Heart left ventricle (tissue), 16 donors: ENCODE measurements around the gene EID2B. TPM values are rescaled to one million over a fixed set of nuclear protein-coding genes. Genes with fewer than 3 reads are reported as not detected.

Source experiments
- ATAC-seq, 4 donors: fragments of 200-7000 bp; cut with Tn5 transposase; one replicate each; pipeline ENCODE4 v1.9.1; 2020 to 2022; ENCODE audit warnings: moderate library complexity in 4 of 4, mild to moderate bottlenecking in 3 of 4, moderate number of reproducible peaks in 1 of 4
- DNase-seq, 5 donors: peaks; one replicate each; pipeline ENCODE4 v3.0.0-alpha.2; 2020
- H3K27ac ChIP-seq, 12 donors: fragments of 200-600 bp; sonication (generic) in 4 of 12; one replicate each; pipeline versions ENCODE4 v1.5.0 to v1.8.0; 2016 to 2022; ENCODE audit warnings: mild to moderate bottlenecking in 2 of 12
- H3K27me3 ChIP-seq, 9 donors: fragments of 200-600 bp; sonication (generic) in 2 of 9; one replicate each; pipeline versions ENCODE4 v1.5.1 to v1.8.0; 2016 to 2022; ENCODE audit warnings: mild to moderate bottlenecking in 3 of 9
- H3K36me3 ChIP-seq, 9 donors: fragments of 200-600 bp; sonication (generic) in 2 of 9; one replicate each; pipeline versions ENCODE4 v1.5.0 to v1.8.0; 2018 to 2022; ENCODE audit warnings: mild to moderate bottlenecking in 2 of 9
- H3K4me1 ChIP-seq, 12 donors: fragments of 200-600 bp; sonication (generic) in 4 of 12; one replicate each; pipeline versions ENCODE4 v1.5.0 to v1.8.0; 2016 to 2022; ENCODE audit warnings: mild to moderate bottlenecking in 3 of 12
- H3K4me3 ChIP-seq, 12 donors: fragments of 200-600 bp; sonication (generic) in 4 of 12; one replicate each; pipeline versions ENCODE4 v1.5.0 to v1.8.0; 2017 to 2022; ENCODE audit warnings: mild to moderate bottlenecking in 9 of 12, moderate library complexity in 4 of 12
- H3K9me3 ChIP-seq, 12 donors: fragments of 200-600 bp; sonication (generic) in 4 of 12; one replicate each; pipeline versions ENCODE4 v1.5.0 to v1.8.0; 2016 to 2022; ENCODE audit warnings: mild to moderate bottlenecking in 1 of 12
- POLR2A ChIP-seq, 2 donors: fragments of 450-650 bp; IDR thresholded peaks; one replicate each; pipeline ENCODE4 v1.6.1; 2017; ENCODE audit warnings: antibody characterized with exemption in 2 of 2, mild to moderate bottlenecking in 2 of 2, moderate library complexity in 2 of 2
- WGBS, 4 donors: extraction: QIAGEN DNeasy Blood & Tissue Kit in 2 of 4; methylation state at CpG; one replicate each; pipeline versions ENCODE4 v1.1.5 to v1.1.7; 2013 to 2018; 5-methylcytosine and 5-hydroxymethylcytosine counted together
- intact Hi-C, 10 donors: fragments of 100-400 bp; cut with DNase I; formaldehyde crosslinking; loops; one replicate each; pipeline versions ENCODE4 v1.11.1 to v1.14.2; 2022
- polyA plus RNA-seq, 2 donors: library from polyadenylated mRNA; stranded (reverse); fragments of 200-250 nt; gene quantifications; one replicate each; pipeline ENCODE4 v1.2.3, GENCODE V29; 2013
- total RNA-seq, 9 donors: library from RNA; depleted of rRNA in 2 of 9; stranded (reverse); fragments of >200 nt in 2 of 9; fragmentation: NEBNext Ultra II Directional in 3 of 9; extraction: Animal tissue kit (Norgen Biotek cat#: 25700) in 3 of 9; gene quantifications; one replicate each; pipeline versions ENCODE4 v1.1.0 to v1.2.4, GENCODE V29; 2016 to 2023
- TF ChIP-seq, protein P1 (sequence below), 12 donors: fragments of 200-600 bp; sonication (generic) in 4 of 12; IDR thresholded peaks; one replicate each; pipeline versions ENCODE4 v1.5.0 to v1.8.0; 2018 to 2022; ENCODE audit warnings: antibody characterized with exemption in 12 of 12, mild to moderate bottlenecking in 5 of 12
- donor health status: ischemic (EF 13 %, LVEDD 7.1; RV severe dilation, severe dysfunction).
- donor health status: healthy with polysubstance abuse.
- donor health status: DM: no; HTN: yes; CAD: no.
- donor health status: DM: no; HTN: no; CAD: no.
- donor health status: ischemic (EF 25% LVEDD 6.9; RV normal size, moderate dysfunction).
- donor health status: ischemic (EF 25% LVEDD 5.7; RV mildly dilated, moderate dysfunction).
- donor health status: healthy.
- donor health status: DM: yes; HTN: yes; CAD: no.
- donor health status: ischemic (EF 35%, LVEDD 5.7; RV mildly dilated, moderate dysfunction).
- donor health status: nonischemic (EF 11% LVEDD 7.7; RV severe dilation, severe dysfunction).
- donor health status: DM: yes; HTN: yes; CAD: no.
- donor health status: PGD.
- donor health status: ischemic (EF 29% LVEDD 5.4; RV normal size, mild dysfunction).
- donor health status: nonischemic (EF 23%, LVEDD 6.1; RV moderate dilation, normal function).

The EID2B gene
- total and polyA plus RNA-seq, 11 donors: 1.1 to 5.1 (median 2.7) TPM

DNA sequence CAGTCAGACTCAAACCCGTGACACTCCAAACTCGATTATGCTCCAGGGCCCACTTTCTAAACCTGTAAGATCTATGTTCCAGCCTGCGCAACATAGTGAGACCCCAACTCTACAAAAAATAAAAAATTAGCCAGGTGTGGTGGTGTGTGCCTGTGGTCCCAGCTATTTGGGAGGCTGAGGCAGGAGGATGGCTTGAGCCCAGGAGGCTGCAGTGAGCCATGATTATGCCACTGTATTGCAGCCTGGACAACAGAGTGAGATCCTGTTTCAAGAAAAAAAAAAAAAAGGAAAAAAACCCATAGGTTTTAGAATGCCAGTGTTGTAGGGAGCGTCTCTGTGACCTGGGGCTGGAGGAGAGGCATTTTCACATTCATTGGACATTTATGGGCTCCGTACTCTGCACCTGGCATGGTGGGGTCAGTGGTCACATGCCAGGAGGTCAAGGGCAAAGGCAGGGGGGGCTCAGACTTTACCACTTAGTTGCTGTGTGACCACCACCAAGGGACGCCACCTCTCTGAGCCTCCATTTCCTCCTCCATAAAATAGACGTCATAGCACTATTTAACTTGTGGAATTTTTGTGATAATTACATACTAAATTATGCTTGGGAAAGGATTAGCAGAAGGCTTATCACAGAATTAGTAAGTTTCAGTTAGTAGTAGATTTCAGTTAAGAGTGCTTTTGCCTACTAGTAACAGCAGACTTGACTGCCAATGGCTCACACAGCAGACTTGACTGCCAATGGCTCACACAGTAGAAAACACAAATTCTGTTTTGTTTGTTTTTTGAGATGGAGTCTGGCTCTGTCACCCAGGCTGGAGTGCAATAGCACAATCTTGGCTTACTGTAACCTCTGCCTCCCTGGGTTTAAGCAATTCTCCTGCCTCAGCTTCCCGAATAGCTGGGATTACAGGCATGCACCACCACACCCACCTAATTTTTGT lies 11.8 kb downstream of the EID2B start:
- H3K27me3 ChIP-seq: peaks cover 2 to 19% (median 12%) of the 10 kb centered on the region in 9 donors
- no peak for TF ChIP-seq POLR2A (IDR thresholded peaks at IDR 0.05)
- TF ChIP-seq, protein P1, sequence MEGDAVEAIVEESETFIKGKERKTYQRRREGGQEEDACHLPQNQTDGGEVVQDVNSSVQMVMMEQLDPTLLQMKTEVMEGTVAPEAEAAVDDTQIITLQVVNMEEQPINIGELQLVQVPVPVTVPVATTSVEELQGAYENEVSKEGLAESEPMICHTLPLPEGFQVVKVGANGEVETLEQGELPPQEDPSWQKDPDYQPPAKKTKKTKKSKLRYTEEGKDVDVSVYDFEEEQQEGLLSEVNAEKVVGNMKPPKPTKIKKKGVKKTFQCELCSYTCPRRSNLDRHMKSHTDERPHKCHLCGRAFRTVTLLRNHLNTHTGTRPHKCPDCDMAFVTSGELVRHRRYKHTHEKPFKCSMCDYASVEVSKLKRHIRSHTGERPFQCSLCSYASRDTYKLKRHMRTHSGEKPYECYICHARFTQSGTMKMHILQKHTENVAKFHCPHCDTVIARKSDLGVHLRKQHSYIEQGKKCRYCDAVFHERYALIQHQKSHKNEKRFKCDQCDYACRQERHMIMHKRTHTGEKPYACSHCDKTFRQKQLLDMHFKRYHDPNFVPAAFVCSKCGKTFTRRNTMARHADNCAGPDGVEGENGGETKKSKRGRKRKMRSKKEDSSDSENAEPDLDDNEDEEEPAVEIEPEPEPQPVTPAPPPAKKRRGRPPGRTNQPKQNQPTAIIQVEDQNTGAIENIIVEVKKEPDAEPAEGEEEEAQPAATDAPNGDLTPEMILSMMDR (IDR thresholded peaks at IDR 0.05): no peak
- peaks cover 0 to 3% (median under 1%) of the 10 kb centered on the region in 12 donors for H3K4me1 ChIP-seq
- H3K36me3 ChIP-seq: peaks cover 0 to 3% (median 0%) of the 10 kb centered on the region in 9 donors
- DNase-seq (no peak), ATAC-seq (no peak)
- WGBS, 4 donors: 84 to 93% (median 88%) methylated on average over 8 of the region's 8 CpGs
- no peak overlapping the region for H3K27ac ChIP-seq
- H3K9me3 ChIP-seq: no peaks in the 10 kb centered on the region
- intact Hi-C loops: no loop called here
- H3K4me3 ChIP-seq: no peak overlapping the region

DNA sequence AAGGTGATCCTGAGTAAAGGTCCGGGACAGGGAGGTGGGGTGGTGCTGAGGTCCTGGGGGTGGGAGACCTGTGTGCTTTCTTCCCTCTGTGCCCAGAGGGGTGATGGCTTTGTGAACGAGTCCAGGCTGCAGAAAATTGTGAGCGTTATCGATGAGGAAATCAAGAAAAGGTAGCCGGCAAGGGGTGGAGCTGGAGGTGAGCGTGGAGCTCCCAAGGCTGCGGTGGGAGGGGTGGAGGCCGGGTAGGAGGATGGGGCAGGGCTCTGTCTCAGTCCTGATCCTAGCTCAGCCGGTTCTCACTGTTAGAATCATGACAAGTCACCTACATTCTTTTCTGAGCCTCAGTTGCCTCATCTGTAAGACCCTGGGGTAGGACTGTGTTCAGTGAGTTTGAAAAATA lies 13.7 kb downstream of the EID2B start:
- intact Hi-C loops: no loop called here
- ATAC-seq (no peak), DNase-seq (no peak)
- no peak overlapping the region for H3K27ac ChIP-seq
- H3K36me3 ChIP-seq: no peaks in the 10 kb centered on the region
- H3K4me1 ChIP-seq: peaks cover 0 to 16% (median 11%) of the 10 kb centered on the region in 12 donors
- TF ChIP-seq, protein P1 (IDR thresholded peaks at IDR 0.05): no peak
- no peak for TF ChIP-seq POLR2A (IDR thresholded peaks at IDR 0.05)
- H3K9me3 ChIP-seq: no peaks in the 10 kb centered on the region
- peaks cover 21 to 37% (median 31%) of the 10 kb centered on the region in 9 donors for H3K27me3 ChIP-seq
- WGBS, 4 donors: 59 to 72% (median 68%) methylated on average over 9 of the region's 9 CpGs
- H3K4me3 ChIP-seq: no peak overlapping the region

DNA sequence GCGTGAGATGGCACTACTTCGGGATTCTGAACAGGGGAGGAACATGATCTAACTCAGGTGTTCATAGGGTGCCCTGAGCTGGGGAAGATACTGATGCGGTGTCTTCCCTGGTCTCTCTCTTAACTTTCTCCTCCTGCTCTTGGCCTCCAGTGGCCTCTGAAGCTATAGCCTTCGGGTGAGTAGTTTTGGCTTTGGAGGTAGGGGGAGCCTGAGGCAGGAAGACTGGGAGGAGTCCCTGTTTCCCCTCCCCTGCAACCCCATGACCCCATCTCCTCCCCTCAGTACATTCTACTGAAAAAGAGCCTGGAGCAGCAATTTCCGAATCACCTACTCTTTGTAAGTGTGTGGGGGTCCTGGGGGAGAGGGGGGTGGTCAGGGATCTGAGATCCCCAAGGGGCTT lies 14.2 kb downstream of the EID2B start:
- intact Hi-C loops: no loop called here
- 48 to 70% (median 59%) methylated on average over 5 of the region's 5 CpGs for WGBS, 4 donors
- H3K9me3 ChIP-seq: no peaks in the 10 kb centered on the region
- no peak for ATAC-seq
- no peak for TF ChIP-seq POLR2A (IDR thresholded peaks at IDR 0.05)
- TF ChIP-seq, protein P1 (IDR thresholded peaks at IDR 0.05): no peak
- no peak overlapping the region for H3K27ac ChIP-seq
- peaks cover 21 to 42% (median 35%) of the 10 kb centered on the region in 9 donors for H3K27me3 ChIP-seq
- peaks cover 0 to 16% (median 11%) of the 10 kb centered on the region in 12 donors for H3K4me1 ChIP-seq
- H3K4me3 ChIP-seq: no peak overlapping the region
- no peak for DNase-seq
- H3K36me3 ChIP-seq: no peaks in the 10 kb centered on the region

DNA sequence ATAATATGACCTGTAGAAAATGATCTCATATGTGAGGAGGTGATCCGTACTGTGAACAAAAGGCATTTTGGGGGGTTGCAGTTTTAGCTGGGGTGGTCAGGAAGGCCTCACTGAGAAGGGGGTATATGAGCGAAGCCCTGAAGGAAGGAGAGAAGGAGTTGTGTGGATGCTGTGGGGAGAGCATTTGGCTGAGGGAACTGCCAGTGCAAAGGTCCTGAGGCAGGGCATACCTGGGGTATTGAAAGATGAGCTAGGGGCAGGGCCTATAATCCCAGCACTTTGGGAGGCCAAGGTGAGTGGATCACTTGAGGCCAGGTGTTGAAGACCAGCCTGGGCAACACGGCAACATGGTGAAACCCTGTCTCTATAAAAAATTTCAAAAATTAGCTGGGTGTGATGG lies 15.2 kb downstream of the EID2B start:
- Histone ChIP-seq H3K27me3 (peaks cover 21 to 53% (median 42%) of the 10 kb centered on the region in 9 donors), H3K27ac (no peak overlapping the region), H3K36me3 (no peaks in the 10 kb centered on the region), H3K4me3 (no peak overlapping the region), H3K4me1 (peaks cover 0 to 16% (median 11%) of the 10 kb centered on the region in 12 donors), H3K9me3 (no peaks in the 10 kb centered on the region)
- TF ChIP-seq, protein P1 (IDR thresholded peaks at IDR 0.05): no peak
- no peak for TF ChIP-seq POLR2A (IDR thresholded peaks at IDR 0.05)
- DNase-seq (no peak), ATAC-seq (no peak)
- intact Hi-C loops: no loop called here
- WGBS, 4 donors: 63 to 83% (median 79%) methylated on average over 3 of the region's 3 CpGs
